Dermis blood vessel endothelial cell (primary cell): Measurements from ENCODE around the gene CCDC34. TPM values are rescaled to one million over a fixed set of nuclear protein-coding genes. Genes with fewer than 3 reads are reported as not detected.

Experiments used
- DNase-seq: peaks from one replicate; pipeline ENCODE4 v3.0.0; 2010
- total RNA-seq: library from RNA; depleted of rRNA; stranded (reverse); fragments of >200 nt; gene quantifications from 2 replicates; pipeline ENCODE4 v1.2.3, GENCODE V29; 2014

Gene CCDC34
- total RNA-seq, 1 donor from 2014 or later: 4.1 TPM

DNA sequence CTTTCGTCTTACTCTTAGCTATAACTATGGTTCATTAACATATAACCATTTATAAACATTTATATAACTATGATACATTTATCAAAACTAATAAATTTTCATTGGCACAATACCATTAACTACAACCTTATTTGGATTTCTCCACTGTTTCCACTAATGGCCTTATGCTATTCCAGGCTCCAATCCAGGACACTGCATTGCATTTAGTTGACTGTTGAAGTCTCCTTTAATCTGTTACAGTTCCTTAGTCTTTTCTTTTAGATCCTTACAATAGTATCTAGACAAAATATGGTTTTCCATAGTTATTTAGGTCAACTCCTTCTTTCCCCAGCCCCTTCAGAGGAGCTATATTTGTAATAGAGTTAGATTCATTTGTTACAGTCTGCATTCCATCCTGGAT, 47.2 kb downstream of the CCDC34 start:
- no peak for DNase-seq

DNA sequence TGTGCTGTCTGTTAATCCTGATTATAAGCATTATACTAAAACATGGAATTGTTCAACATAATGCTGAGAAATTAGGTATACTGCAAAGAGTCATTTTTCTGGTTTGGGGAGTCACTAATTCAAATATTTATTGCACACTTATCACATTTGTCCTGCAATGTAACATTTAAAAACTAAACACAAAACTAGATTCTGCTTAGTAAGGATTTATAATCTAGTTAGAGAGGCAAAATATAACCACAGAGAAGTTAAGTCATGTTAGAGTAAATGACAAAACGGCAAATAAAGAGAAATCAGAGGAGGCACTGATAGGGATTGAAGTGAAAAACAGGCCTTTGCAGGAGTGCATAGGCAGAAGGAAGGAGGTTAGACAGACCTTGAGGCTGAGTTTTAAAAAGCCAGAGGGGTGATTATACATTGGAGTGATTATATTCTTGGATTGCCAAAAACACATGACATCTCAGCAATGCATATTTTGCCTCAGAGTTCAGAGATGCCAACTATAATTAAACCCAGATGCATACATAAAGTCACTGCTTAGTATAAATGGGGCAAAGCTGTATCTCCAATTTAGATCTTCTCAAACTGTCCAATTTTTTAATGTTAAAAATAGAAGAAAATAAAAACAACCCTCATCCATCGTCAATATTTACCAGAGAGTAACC, 49.7 kb downstream of the CCDC34 start:
- DNase-seq: no peak

DNA sequence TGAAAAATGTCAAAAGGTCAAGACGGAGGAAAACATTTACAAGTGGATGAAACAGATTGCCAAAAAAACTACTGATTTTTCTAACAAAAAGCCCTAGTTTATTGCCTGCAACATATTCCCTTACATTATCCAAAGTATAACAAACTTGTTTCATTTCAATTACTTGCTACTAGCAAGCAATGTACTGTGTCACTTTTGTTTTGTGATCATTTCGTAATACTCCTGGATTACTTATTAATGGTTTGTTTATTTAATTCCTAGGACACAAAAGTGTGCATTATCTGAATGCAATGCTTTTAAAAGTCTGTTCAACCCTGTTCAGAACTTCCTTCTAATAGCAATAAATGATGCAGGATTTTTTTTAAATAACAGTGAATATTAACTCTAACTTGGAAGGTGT, 50.9 kb downstream of the CCDC34 start:
- DNase-seq: no peak

DNA sequence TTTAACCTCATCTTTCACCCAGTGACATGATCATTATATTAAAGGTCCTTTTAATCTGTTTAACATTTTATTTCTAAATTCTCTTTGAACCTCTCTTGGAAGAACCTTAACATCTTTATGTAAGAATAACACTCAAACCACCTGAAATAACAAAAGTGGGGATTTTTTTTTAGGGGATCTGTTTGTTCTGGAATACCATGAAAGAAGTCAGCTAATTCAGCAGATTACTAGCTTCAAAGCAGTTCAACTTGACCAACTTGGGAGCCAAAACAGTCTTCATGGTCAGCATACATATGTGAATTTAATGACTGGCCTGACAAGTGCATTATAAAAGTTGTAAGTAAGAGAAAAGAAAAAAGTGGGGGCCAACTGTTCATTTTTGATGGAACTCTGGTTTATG, 52.3 kb downstream of the CCDC34 start:
- no peak for DNase-seq

DNA sequence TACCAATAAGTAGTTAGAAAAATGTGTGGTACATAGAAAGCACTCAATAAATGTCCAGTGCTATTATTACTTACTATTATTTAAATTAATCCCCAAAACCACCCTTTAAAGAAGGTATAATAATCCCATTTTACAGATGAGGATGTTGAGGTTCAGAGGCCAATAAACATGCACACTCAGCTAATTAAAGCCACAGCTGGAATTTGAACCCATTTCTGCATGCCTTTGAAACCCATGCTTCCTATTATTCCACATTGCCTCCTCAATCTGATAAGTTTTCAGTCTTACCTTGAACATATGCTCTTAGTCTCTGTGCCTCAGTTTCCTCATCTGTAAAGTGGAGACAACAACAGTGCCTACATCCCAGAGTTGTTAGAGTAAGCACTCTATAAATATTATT, 52.8 kb downstream of the CCDC34 start:
- no peak for DNase-seq

DNA sequence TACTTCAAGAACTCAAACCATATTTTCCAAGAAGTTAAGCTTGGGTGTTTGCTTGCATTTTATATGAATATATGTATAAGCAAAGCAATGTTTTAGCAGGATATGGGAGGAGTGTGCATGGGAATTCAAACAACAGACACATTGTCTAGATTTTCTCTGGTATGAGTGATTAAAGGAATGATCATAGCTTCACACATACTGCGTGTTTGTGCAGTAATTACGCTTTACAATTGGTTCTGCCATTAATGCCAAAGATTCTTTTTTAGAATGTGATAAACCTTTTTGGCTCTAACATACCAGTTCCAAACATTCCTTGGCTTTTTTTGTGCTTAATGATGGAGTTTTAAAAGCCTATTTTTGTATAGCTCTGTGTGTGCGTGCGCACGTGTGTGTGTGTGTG, 54.0 kb downstream of the CCDC34 start:
- no peak for DNase-seq

DNA sequence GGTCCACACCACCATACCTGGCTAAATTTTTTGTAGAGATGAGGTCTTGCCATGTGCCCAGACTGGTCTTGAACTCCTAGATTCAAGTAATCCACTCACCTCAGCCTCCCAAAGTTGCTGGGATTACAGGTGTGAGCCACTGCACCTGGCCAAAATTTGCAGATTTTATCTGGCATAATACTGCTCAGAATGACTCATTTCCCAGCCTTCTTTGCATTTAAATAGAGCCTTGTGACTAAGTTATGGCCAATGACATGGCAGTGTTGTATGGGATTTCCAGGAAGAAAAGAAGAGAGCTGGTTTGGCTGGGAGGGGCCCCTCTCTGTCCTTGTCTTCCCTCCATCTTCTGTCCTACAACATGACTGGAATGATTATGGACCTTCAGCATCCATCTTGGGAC, 55.8 kb downstream of the CCDC34 start:
- no peak for DNase-seq

DNA sequence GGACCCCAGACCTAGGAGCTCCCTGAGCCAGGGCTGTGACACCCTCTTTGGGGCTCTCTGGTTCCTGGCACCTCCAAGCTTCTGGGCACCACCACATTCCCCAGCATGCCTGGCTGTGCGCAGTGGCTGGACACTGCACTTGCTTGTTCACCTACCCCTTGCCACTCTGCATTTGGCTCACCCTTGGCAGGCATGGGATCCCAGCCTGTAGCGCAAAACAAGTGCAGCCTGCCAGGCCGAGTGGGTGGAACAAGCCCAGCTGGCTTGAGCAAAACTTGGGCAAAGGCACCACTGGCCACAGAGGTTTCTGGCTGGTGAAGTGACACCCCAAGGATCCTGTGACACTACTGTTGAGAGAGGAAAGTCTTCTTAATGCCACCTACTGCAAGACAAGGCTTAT, 57.3 kb downstream of the CCDC34 start:
- DNase-seq: no peak

DNA sequence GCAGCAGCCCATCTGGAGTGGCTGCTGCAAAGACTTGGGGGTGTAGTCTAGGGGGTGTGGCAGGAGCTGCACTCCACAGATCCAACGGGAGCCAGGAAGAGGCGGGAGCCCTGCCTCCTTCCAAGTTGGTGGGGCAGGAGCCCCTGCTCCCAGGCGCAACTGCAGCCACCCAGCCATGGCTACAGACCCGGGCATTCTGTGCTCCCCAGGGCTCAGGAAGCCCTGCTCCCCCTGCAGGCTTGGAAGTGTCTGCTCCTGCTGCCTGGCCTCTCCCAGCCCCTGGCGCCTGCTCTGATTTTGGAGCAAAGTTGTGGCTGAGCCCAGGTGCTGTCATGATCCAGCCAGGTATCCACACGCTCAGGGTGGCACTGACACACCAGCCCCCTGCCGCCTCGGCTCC, 58.5 kb downstream of the CCDC34 start:
- no peak for DNase-seq

DNA sequence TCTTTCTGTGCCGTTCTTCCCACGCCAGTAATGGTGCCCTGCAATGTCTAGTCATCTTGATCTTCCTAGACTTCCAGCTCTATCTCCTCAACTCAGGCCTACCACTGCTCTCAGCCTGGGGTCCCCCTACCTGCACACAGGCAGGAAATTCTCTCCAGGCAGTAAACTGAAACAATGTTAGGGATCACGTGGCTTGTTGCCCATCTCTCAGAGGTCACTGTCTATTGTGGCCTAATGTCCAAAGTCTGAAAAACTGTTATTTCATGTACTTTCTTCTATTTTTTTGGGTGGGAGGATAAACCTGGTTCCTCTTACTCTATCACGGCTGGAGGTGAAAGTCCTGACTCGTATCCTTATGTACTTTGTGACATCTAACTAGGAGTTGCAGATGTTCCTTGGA, 59.1 kb downstream of the CCDC34 start:
- no peak for DNase-seq

DNA sequence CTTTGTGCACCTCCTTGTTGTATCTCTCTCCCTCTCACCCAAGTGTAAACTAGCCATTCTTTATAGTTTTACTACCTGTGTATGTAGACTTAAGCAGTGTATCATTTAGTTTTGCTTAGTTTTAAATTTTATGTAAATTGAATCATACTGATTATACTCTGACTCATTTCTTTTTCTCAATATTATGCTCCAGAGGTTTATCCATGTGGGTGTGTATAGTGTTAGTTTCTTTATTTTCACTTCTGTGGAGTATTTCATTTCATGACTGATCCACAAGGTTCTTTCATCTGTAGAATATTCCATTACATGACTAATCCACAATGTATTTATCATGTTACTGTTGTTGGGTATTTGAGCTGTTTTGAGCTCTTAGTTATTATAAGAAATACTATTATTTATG, 62.0 kb downstream of the CCDC34 start:
- DNase-seq: no peak

DNA sequence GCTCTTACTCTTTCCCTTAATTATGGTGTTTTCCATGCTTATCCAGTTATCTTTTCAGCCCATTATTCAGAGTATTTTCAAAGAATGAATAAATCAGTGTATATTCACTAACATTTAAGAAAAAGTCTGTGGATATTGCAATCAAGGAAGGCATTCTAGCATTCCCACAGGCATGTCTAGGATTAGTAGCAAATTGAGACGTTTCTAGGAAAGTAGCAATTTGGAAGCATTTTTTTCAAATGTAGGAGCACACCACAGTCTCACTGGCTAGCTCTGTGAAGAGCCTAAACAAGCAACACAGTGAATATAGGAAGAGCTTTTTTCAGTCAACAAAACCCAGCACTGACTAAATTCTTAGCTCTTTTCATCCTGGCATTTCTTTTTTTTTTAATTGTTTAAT, 65.4 kb downstream of the CCDC34 start:
- no peak for DNase-seq

DNA sequence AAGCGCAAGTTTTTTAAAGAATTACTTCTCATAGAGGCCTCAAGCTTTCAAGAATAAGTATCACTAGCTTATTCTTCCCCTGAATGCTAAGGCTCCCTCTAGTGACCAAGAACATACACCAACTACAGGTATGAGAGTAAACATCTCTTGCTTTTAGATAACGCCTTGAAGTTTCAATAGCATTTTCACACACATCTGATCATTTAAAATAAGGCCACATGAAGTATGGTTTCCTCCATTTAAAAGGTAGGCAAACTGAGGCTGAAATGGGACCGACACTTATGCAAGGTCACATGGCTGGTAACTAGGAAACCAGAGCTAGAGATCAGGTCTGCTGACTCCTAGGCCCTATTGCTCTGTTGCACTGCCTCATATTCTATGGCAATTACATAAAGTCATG, 66.5 kb downstream of the CCDC34 start:
- DNase-seq: peak; percentile 71

DNA sequence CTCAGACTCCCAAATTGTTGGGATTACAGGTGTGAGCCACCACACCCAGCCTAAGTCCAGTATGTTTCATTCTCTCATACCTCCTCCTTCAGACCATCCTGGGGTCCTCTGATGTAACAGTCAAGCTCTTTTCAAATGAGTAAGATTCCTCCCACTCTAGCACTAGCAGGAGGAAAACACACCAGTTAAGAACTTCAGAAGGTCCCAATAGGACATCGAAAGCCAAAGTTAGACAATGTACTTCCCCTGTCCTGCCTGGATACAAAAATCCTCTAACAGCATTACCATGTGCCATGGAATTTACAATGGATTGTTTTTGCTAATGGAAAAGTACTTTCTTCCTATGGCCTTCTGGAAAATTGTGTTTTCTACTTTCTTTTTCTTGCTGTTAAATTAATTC, 67.1 kb downstream of the CCDC34 start:
- DNase-seq: no peak

DNA sequence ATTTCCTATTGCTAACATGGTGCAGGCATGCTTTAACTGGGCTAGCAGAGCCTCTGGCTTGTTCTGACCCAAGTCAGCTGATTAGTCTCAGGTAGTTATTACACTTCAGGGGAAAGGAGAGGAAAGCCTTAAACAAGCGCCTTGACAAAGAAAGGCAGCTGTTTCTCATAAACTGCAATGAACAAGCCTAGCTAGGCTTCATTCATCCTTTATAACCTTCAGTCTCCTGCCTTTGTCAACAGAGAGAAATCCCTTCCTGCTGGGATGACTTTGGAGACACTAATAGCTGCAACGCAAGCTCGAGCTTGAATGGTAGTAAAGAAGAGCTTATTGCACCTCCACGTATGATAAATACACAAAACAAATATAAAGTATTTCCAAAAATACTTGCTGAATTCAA, 68.4 kb downstream of the CCDC34 start:
- DNase-seq: no peak

DNA sequence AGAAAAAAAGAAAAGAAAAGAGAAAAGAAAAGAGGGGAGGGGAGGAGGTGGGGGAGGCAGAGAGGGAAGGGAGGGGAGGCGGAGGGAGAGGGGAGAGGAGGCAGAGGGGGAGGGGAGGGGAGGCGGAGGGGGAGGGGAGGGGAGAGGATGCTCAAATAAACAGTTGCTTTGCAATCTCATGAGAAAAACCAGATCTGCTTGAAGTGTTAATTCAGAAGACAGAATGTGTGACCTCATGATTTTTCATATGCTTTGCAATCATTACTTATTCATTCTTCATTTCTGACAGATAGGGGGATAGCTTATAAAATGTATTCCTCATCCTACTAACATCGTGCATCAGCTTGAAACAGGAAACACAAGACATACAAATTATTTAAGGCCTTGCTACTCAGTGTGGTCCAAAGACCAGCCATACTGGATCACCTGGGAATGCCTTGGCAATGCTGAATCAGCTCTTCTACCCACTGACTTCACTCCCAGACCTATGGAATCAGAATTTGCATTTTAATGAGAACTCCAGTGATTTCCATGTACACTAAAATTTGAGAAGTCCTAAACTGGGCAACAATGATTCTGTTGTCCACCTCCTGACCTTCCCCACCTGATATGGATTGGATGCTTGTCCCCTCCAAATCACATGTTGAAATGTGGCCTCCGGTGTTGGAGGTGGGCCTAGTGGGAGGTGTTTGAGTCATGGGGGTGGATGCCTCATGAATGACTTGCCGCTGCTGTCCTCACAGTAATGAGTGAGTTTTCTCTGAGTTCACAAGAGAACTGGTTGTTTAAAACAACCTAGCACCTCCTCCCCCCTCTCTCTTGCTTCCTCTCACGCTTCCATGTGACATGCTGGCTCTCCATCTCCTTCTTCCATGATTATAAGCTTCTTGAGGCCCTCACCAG, 69.2 kb downstream of the CCDC34 start:
- DNase-seq: no peak

DNA sequence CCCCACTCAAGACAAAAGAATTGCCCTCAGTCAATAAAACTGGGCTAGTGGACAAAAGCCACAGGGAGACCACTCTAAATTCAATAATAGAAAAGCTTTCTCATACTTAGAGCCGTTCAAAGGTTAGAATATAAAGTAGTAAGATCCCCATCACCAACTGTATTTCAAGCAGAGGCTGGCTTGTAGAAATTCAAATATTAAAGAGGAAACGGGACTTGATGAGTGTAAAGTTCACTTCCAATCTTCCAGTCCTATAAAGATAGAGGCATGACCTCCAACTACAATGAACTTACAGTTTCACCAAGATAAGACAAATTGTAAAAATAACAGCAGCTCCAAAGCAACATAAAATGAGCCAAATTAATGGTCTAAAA, 70.4 kb downstream of the CCDC34 start:
- DNase-seq: no peak

DNA sequence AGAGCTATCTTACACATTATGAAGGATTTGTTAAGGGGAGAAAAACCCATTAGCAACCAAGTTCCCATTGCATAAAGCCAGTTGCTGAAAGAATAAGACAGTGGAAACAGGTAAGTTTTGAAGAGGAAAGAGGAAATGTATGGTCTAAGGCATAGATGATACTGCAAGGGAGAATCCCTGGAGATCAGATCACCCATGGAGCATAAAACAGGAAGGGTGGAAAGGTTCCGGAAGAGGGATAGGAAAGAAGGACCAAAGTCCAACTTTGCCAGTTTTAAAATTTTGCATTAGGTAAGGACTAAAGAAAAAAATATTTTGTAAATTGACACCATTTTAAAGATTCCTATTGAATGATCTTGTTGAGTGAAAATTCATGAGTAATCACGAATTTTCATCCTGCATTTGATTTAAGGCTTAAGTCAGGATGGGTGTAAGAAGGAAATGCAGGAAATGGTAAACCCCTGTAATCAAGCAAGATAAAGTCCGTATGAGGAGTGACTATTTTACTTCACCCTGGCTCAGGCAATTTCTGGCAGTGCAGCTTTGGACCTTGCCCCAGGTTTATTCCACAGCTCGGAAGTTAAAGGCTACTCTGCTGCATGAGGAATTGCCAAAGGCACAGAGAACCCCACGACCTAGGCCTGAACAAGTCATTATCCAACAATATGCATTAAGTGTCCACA, 70.9 kb downstream of the CCDC34 start:
- DNase-seq: no peak

DNA sequence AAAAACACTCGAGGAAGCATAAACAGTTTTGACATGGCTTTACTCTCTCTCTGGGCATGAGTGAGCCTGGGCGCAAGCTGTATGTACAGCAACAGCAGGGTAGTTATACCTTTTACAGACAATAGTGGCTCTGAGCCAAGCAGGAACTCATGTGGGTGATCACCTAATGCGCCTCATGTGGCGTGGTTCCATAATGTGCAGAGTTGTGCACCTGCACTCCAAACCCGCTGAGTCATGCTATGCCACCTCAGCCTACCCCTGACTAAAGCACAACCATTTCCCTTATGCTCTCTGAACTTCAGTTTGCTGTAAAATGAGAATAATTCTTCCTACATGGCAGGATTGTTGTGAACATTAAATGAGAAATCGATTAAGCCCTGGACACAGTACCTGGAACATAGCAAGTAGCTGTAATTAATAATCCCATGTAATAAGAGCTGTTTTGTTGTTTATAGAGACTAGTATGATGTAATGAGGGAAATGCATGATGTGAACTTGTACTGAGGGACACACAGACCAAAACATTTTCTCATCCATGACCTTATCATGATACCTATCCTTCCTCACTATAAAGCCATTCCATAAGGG, 71.6 kb downstream of the CCDC34 start:
- peak; percentile 29 for DNase-seq

DNA sequence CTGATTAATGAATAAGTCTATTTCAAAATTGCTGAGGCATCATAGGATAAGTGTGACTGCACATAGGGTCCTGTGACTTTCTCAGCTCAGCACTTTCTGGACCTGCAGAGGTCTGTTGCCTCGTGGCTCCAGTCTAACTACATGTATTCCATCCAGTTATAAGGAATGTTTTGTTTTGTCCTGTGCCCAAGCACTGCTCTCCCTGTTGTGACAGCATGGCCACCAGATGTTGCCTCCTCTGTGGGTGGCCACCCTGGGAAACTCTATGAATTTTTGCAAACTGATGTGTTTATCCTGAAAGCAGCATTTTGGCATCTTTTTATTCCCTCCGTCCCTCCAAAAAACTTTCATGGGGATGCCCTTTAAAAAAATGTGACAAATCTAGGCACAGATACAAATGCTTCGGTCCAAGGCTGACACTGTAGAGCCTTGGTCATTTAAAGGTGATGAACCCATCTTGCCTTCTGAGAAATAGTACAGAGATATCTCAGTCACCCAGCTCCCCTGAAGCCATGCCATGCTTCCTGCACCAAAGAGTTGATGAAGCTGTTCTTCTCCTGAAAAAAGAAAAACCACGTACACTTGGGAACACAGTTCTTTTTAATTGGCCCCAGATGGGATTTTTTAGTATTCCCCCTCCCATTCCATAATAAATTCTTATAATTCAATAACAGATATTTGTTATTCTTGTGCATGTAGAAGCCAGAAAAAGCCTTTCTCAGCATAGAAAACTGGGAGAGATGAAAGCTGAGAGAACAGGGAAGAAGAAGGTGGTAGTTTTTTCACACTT, 72.6 kb downstream of the CCDC34 start:
- no peak for DNase-seq
